Panc1 (cell line): ENCODE measurements around the gene SCD5. TPM values are rescaled to one million over a fixed set of nuclear protein-coding genes. Genes with fewer than 3 reads are reported as not detected.

ENCODE experiments used
- ATAC-seq: fragments of 200-7000 bp; cut with Tn5 transposase; 2 replicates; pipeline ENCODE4 v1.9.1; 2020; ENCODE audit warnings: mild to moderate bottlenecking, moderate library complexity
- BruUV-seq: library from RNA; stranded (reverse); fragments of 400-500 nt; replicated peaks from 2 replicates; lab custom pipeline; 2021; lab: Mats Ljungman, UMichigan
- CTCF ChIA-PET: fragments of 300-600 bp; sonication (Branson Sonifier 250); formaldehyde crosslinking; loops from one replicate; lab custom pipeline; 2022; ENCODE audit warnings: antibody characterized with exemption; lab: Charles Lee
- POLR2A ChIA-PET: fragments of 300-600 bp; sonication (Branson Sonifier 250); formaldehyde crosslinking; loops from one replicate; lab custom pipeline; 2022; ENCODE audit warnings: antibody characterized with exemption; lab: Charles Lee
- DNase-seq: peaks from one replicate; pipeline ENCODE4 v3.0.0-alpha.2; 2010; ENCODE audit warnings: low read depth, low spot score
- H3K27ac ChIP-seq: 2 replicates; pipeline ENCODE4 v1.5.1; 2011; ENCODE audit warnings: mild to moderate bottlenecking, low read length, inconsistent platforms
- H3K27me3 ChIP-seq: fragments of 200-500 bp; sonication (Bioruptor generic); 2 replicates; pipeline ENCODE4 v1.6.0; 2014; ENCODE audit warnings: low read length, inconsistent platforms; ENCODE audit not compliant: control insufficient read depth, insufficient read depth
- H3K36me3 ChIP-seq: fragments of 200-500 bp; sonication (Bioruptor generic); 2 replicates; pipeline ENCODE4 v1.5.1; 2014; ENCODE audit warnings: inconsistent platforms, mild to moderate bottlenecking, low read length, moderate library complexity; ENCODE audit not compliant: control insufficient read depth, insufficient read depth
- H3K4me1 ChIP-seq: 2 replicates; pipeline ENCODE4 v1.5.1; 2011; ENCODE audit warnings: inconsistent platforms, mild to moderate bottlenecking, low read length, moderate library complexity; ENCODE audit not compliant: control insufficient read depth, insufficient read depth
- H3K4me3 ChIP-seq, 2 experiments: 2 replicates each; pipeline ENCODE4 v1.5.1; 2011 to 2012; ENCODE audit warnings: low read depth in 2 of 2, low read length in 2 of 2, mild to moderate bottlenecking in 2 of 2, inconsistent platforms in 1 of 2, moderate library complexity in 1 of 2
- H3K9me3 ChIP-seq: fragments of 200-500 bp; sonication (Bioruptor generic); 2 replicates; pipeline ENCODE4 v1.5.1; 2014; ENCODE audit warnings: low read depth, mild to moderate bottlenecking, inconsistent platforms, low read length, moderate library complexity; ENCODE audit not compliant: control insufficient read depth, insufficient read depth
- CTCF ChIP-seq: fragments of 450-650 bp; IDR thresholded peaks from 2 replicates; pipeline ENCODE4 v1.5.1; 2017; ENCODE audit warnings: mild to moderate bottlenecking
- POLR2AphosphoS5 ChIP-seq: IDR thresholded peaks from 2 replicates; pipeline ENCODE4 v1.6.1; 2012; ENCODE audit warnings: mild to moderate bottlenecking, low read depth, low read length, moderate library complexity
- REST ChIP-seq, 2 experiments: IDR thresholded peaks; 2 replicates each; pipeline ENCODE4 v1.6.1; 2011 to 2012; ENCODE audit warnings: low read depth in 2 of 2, control low read depth in 1 of 2, low read length in 1 of 2, mild to moderate bottlenecking in 1 of 2, moderate library complexity in 1 of 2; ENCODE audit not compliant: insufficient read depth in 1 of 2
- SIN3A ChIP-seq: IDR thresholded peaks from 2 replicates; pipeline ENCODE4 v1.6.1; 2012; ENCODE audit warnings: low read depth, mild to moderate bottlenecking, low read length, moderate library complexity, borderline replicate concordance; ENCODE audit not compliant: insufficient read depth
- TCF7L2 ChIP-seq: IDR thresholded peaks from 2 replicates; pipeline ENCODE4 v1.6.1; 2011; ENCODE audit warnings: mild to moderate bottlenecking, low read depth, low read length, inconsistent platforms
- in situ Hi-C: cut with HindIII; loops from 2 replicates; pipeline ENCODE4 v1.10.0; 2016; ENCODE audit warnings: low sequenced_read_pairs, low pct_unique_long_range_greater_than_20kb
- intact Hi-C: fragments of 100-400 bp; cut with micrococcal nuclease; formaldehyde crosslinking; loops from one replicate; pipeline ENCODE4 v1.10.0; 2022; ENCODE audit not compliant: unreplicated experiment
- total RNA-seq: library from RNA; stranded (reverse); gene quantifications from one replicate; pipeline ENCODE4 v1.2.1, GENCODE V29; 2021; ENCODE audit not compliant: unreplicated experiment

SCD5 gene
- total RNA-seq, 1 experiment from 2014 or later: 2.0 TPM

GRCh38 chr4:82780752-82781231 lies 17.8 kb downstream of the SCD5 start:
- H3K27me3 ChIP-seq: no peaks in the 10 kb centered on the region
- TF ChIP-seq POLR2AphosphoS5 (no peak), TCF7L2 (no peak), SIN3A (no peak), CTCF (no peak), REST (IDR thresholded peaks at IDR 0.05; ENCODE audit: insufficient read depth in 1 of 2, low read depth in 2 of 2, low read length in 1 of 2) (no peak)
- POLR2A ChIA-PET: no interaction called here
- H3K9me3 ChIP-seq: no peaks in the 10 kb centered on the region
- ATAC-seq (no peak), DNase-seq (no peak)
- CTCF ChIA-PET: no interaction called here
- no peaks in the 10 kb centered on the region for H3K4me1 ChIP-seq
- intact Hi-C loops: no loop called here
- in situ Hi-C loops: no loop called here
- H3K36me3 ChIP-seq: no peaks in the 10 kb centered on the region
- BruUV-seq: no TSS peak
- no peak overlapping the region for H3K4me3 ChIP-seq
- H3K27ac ChIP-seq: no peak overlapping the region

- POLR2A ChIA-PET: no interaction called here
These were observed 18.3 kb downstream of the SCD5 start for GRCh38 chr4:82780170-82780751.

More at GRCh38 chr4:82780170-82780751, 18.3 kb downstream of the SCD5 start:
- ATAC-seq: no peak
- H3K27me3 ChIP-seq: no peaks in the 10 kb centered on the region
- H3K4me3 ChIP-seq: no peak overlapping the region
- BruUV-seq: no TSS peak
- no peak for DNase-seq
- no peaks in the 10 kb centered on the region for H3K36me3 ChIP-seq
- H3K9me3 ChIP-seq: no peaks in the 10 kb centered on the region
- TF ChIP-seq SIN3A (no peak), CTCF (no peak), REST (IDR thresholded peaks at IDR 0.05; ENCODE audit: insufficient read depth in 1 of 2, low read depth in 2 of 2, low read length in 1 of 2) (no peak), POLR2AphosphoS5 (no peak), TCF7L2 (no peak)
- intact Hi-C loops: no loop called here
- in situ Hi-C loops: no loop called here
- H3K4me1 ChIP-seq: no peaks in the 10 kb centered on the region
- H3K27ac ChIP-seq: no peak overlapping the region
- CTCF ChIA-PET: no interaction called here
